Activated T-helper 9 cell treated with anti-CD3 and anti-CD28 coated beads, Interleukin-2, amount 50 U/mL, for 16 hours (primary cell): Measurements from ENCODE around the gene FOXN3.
"Not testable (repeated sequence)": the region's sequence is repeated elsewhere in the genome, so short reads cannot be mapped to it uniquely, and the experiment has no call there.

ENCODE experiments used
- DNase-seq: peaks from one replicate; pipeline ENCODE4 v3.0.0-alpha.2; 2020; ENCODE audit warnings: low read depth

The FOXN3 gene

GRCh38 chr14:89277203-89277602, 139.8 kb downstream of the FOXN3 start:
- DNase-seq = no peak

GRCh38 chr14:89276424-89276975, 140.5 kb downstream of the FOXN3 start:
- DNase-seq = peak; percentile 34

DNA sequence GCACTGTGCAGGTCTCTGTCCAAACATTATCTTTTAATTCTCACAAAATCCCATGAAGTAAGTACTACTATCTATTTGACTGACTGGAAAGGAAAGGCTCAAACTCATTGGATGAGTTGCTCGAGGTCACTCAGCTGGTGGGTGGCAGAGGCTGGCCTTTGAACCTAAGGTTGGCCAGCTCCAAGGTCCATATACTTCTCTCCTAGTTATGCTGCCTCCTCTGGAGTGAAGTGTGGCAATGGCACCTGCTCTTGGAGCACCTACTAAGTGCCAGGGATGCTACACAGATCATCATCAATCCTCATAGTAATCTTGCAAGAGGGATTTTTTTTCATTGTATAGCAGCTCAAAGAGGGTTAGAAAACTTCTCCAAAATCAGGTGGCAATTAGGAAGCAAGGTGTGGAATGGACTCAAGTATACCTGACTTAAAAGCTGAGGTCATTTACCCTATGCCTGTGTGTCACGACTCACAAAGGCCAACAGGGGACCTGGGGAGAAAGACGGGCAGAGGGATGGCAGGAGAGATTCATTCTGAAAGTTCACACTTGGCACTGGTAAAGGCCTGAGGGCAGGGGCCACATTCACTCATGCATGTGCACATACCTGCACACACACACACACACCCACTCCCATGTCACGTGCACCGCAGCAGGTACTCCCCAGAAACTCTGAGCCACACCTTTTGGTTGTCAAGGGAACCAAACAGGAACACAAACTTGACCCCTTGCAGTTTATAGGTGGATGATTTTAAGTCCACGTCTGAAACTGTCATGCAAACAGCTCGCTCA, 146.4 kb downstream of the FOXN3 start:
- no peak for DNase-seq

DNA sequence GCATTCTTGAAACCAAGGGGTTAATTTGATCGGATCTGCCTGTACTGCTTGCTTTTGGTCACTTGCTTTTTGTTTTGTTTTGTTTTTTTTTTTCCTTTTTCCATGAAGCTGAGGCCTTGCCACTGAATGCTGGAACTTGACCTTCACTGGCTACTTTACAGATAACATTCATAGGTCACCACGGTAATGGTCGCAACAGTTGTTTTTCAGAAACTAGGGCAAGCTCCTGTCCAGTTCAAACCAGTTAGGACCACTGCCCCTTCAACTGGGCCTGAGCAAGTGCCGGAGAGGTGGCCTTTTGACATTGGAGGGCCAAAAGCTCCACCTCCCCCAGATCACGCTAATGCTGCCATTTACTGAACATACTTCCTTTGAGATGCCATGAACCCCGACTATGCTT, 147.6 kb downstream of the FOXN3 start:
- DNase-seq = no peak

- no peak for DNase-seq
Measured at GRCh38 chr14:89268514-89268913, 148.5 kb downstream of the FOXN3 start.

DNA sequence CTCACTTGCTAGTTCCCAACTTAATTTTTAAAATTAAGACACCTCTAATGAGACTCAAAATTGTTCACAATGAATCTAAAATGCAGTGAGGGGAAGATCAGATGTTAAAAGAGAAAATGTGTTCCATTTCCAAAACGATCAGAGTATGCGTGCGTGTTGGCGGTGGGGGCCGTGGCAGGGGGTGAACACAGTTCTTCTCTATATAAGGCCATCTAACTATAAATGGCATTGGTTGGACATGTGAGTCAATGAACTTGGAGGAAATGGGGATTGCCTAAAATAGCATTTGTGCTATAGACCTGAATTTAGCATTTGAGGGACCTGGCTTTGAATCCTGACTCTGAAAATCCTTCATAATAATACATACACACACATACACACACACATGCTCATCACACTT, 149.4 kb downstream of the FOXN3 start:
- DNase-seq = no peak

DNA sequence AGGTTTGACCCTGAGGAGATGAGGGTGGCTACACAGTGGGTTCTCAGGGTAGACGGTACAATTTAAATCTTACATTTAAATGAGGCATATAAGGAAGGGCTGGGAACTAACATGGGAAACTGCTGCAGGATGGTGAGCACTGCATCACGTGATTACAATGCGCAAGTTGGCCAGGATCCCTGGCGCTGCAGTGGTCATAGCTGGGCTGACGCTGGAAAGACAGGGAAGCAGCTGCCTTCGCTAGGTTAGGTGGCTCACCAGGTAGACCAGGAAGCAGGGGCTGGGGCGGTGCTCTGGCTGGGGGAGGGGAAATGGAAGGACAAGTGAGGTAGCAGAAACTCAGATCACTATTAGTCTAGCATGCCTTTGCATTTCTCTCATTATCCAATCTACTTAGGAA, 149.9 kb downstream of the FOXN3 start:
- DNase-seq = no peak

DNA sequence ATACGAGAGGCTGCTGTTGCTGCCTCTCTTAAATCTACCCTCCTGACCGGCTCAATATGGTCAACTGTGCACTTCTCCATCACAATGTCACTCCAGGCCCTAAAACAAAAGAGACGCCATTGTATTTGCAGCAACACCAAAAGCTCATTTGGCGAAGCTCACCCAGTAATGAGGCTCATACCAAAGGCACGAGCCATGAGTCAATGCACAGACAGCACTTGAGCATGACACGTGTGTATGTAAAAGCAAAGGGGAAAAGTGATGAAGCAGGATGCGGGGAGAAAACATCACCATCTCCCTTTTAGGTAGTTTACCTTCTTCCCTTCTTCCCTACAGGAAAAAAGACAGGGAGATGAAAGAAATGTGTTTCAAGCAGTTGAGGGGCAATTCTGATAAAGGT, 150.3 kb downstream of the FOXN3 start:
- DNase-seq = no peak

GRCh38 chr14:89265234-89265633, 151.8 kb downstream of the FOXN3 start:
- DNase-seq = no peak

- no peak for DNase-seq
Measured at GRCh38 chr14:89264196-89264800, 152.7 kb downstream of the FOXN3 start.

- no peak for DNase-seq
Measured at GRCh38 chr14:89262041-89262440, 155.0 kb downstream of the FOXN3 start.

DNA sequence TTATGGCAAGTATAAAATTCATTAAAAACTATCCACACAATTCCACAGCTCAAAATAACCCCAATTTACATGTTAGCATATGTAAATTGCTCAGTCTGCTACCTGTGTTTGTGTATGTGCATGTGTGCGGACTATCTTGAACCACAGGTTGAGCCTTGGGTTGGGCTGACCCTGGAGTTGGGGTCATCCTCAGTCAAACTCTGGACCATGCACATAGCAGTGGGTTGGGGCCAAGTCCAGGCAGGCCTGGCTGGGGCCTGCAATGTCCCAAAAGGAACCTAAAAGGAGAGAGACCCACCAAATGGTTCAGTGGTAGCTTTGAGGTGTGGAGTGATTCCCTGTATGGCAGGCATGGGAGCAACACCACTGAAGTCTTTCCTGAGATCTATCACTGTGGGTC, 156.1 kb downstream of the FOXN3 start:
- DNase-seq = no peak

DNA sequence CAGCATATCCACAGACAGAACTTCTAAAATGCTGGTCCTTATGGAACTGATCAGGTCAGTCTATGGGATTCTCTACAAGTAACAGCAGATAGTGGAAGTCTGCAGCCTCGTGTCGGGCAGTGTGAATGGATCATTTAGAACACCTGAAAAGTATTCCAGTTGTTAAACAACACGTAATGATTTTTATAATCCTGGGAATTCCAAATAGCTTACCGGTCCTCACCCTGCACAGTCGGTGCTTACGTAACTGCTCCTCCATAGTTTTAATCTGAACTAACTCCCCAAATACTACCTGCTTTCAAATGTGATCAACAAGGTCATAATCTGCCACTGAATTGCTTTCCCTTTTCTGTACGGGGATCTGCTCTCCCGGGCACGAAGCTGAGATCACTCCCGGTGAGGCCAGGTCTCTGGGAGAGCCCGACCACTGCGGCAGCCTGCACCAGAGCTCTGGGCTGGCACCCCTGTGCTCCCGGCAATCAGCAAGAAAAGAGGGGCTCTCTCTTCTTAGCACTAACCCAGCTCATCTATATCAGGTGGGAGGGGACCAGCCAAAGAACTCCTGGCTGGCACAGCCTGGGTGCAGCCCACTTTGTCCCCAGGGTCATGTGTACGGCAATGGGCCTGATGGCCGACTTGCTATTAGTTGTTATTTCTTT, 157.0 kb downstream of the FOXN3 start:
- DNase-seq = no peak

GRCh38 chr14:89258728-89259273, 158.2 kb downstream of the FOXN3 start:
- no peak for DNase-seq

- DNase-seq = no peak
Measured at GRCh38 chr14:89256951-89257350, 160.1 kb downstream of the FOXN3 start.

DNA sequence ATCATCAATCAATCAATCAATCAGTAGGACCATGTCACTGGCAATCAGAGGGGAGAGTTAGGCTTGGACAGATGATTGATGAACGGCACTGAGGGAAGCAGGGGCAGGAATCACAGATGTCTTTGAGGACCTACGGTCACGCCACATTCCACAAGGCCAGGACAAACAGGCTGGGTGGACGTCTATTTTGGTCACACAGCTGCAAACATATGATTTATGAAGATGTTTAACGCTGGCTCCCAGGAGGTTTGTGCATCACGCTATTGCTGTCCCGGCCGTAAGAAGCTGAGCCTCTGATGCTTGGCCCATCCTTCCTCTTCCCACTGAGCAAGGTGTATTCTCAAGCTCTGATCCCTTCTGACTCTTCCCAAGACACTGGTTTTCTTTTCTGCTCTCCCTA, 160.8 kb downstream of the FOXN3 start:
- DNase-seq = no peak

DNA sequence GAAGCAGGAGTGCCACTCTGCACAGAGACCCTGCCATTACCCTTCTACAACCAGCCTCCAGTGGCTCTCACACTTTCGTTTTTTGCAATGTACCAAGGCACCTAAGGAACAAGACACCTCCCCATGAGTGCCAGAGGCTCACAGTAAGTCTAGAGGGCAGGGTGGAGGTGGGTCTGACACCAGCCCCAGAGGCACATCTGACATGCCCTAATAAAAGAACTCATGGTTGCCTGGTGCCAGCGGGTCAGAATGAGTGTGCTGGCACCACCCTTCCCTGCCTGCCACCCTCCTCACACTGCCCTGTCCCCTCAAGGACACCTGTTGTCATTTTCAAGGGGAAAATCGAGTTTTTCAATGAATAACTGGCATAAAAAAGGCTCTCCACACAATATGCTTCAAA, 161.2 kb downstream of the FOXN3 start:
- no peak for DNase-seq

DNA sequence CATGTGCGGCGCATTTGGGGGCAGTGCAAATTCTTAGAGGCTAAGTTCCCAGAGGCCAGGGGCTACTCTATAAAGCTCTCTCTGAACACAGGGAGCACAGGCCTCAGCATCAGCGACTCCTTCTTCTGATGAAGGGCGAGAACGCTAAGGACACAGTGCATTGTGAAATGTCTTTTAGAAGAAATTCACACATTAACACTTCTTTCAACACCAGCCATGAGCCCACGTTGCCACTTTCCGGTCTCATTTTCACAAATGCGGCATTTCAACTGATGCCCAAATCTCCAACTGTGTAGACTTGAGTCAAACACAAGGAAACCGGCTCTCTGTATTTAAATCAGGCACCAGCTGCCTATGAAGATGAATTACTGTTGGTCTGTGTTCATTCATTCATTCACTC, 162.0 kb downstream of the FOXN3 start:
- no peak for DNase-seq

GRCh38 chr14:89254166-89254909, 162.7 kb downstream of the FOXN3 start:
- no peak for DNase-seq

DNA sequence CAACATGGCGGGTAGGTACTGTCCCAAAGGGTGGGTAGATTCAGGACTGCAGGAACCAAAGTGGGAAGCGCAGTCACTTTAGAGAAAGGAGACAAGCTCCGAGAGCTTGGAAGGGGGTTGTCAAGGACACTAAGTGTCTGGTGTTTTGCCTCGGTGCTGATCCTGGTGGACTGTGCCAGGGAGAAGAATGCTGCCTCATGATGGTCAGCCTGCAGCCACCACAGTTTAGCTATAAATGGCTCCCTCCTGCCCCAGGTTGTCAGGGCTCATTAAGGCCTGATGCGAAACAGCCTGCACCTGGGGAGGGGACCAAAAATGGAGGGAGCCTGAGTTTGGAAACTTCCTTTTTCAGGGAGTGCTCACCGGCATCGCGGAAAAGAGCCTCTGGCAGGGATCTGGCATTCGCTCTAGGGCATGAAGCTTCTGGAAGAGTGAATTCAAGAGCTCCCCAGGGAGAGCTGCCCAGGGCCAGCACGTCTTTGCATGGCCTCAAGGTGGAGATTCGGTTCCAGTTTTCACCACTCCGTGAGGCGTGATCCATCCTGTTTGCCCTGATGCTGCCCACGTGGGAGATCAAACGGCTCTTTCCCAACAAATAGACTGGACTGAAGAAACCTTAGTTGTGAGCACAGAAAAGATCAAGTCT, 164.0 kb downstream of the FOXN3 start:
- DNase-seq = no peak

DNA sequence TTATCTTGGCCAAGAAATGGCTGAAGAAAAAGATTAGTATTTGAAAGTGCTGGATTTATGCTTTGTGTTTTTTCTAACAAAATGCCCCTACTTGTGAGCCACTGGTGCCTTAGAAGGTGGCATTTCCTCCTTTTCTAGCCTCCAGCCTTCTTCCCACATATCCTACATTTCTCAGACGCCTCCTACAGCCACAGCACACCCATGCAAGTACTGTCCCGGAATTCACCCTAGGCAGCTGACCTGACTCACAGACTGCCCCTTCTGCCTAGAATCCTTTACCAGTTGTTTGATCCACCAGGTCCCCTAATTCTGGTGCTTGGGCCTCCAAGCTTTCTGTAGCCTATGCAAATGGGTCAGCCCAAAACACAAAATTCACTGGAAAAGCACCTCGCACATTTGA, 166.0 kb downstream of the FOXN3 start:
- no peak for DNase-seq

- not testable (repeated sequence) for DNase-seq
Measured at GRCh38 chr14:89250655-89250975, 166.4 kb downstream of the FOXN3 start.
